H9 (cell line): Measurements from ENCODE around the gene ABCC4. TPM values are rescaled to one million over a fixed set of nuclear protein-coding genes. Genes with fewer than 3 reads are reported as not detected.

Experiments used
- DNase-seq: peaks from one replicate; pipeline ENCODE4 v3.0.0-alpha.2; 2017
- H2AFZ ChIP-seq: one replicate; pipeline ENCODE4 v1.6.1; 2013; ENCODE audit warnings: mild to moderate bottlenecking, low read length, control low read depth, moderate library complexity
- H2AK5ac ChIP-seq: 2 replicates; pipeline ENCODE4 v1.6.1; 2013; ENCODE audit warnings: low read length, control low read depth, mixed read lengths; ENCODE audit not compliant: insufficient read length
- H2BK120ac ChIP-seq: one replicate; pipeline ENCODE4 v1.6.1; 2013; ENCODE audit warnings: low read depth, mild to moderate bottlenecking, low read length, control low read depth, inconsistent platforms; ENCODE audit not compliant: poor library complexity, severe bottlenecking
- H2BK12ac ChIP-seq: 2 replicates; pipeline ENCODE4 v1.6.1; 2013; ENCODE audit warnings: low read length, control low read depth, mixed read lengths, low read depth; ENCODE audit not compliant: insufficient read length
- H2BK15ac ChIP-seq: 2 replicates; pipeline ENCODE4 v1.6.1; 2013; ENCODE audit warnings: low read depth, low read length, control low read depth
- H2BK20ac ChIP-seq: one replicate; pipeline ENCODE4 v1.6.1; 2013; ENCODE audit warnings: low read depth, mild to moderate bottlenecking, low read length, control low read depth, inconsistent platforms; ENCODE audit not compliant: poor library complexity, severe bottlenecking
- H2BK5ac ChIP-seq: 2 replicates; pipeline ENCODE4 v1.6.1; 2013; ENCODE audit warnings: low read length, control low read depth, mixed read lengths; ENCODE audit not compliant: insufficient read length
- H3K14ac ChIP-seq: 2 replicates; pipeline ENCODE4 v1.6.1; 2013; ENCODE audit warnings: low read length, control low read depth; ENCODE audit not compliant: insufficient read depth
- H3K18ac ChIP-seq: 2 replicates; pipeline ENCODE4 v1.6.1; 2013; ENCODE audit warnings: low read depth, mild to moderate bottlenecking, mixed read lengths, low read length, control low read depth; ENCODE audit not compliant: insufficient read length
- H3K23ac ChIP-seq: 2 replicates; pipeline ENCODE4 v1.6.1; 2013; ENCODE audit warnings: low read length, control low read depth, mixed read lengths, low read depth; ENCODE audit not compliant: insufficient read length
- H3K23me2 ChIP-seq: 2 replicates; pipeline ENCODE4 v1.6.1; 2013; ENCODE audit warnings: low read depth, mild to moderate bottlenecking, mixed read lengths, low read length, control low read depth; ENCODE audit not compliant: insufficient read length, poor library complexity, severe bottlenecking
- H3K27ac ChIP-seq: 2 replicates; pipeline ENCODE4 v1.5.1; 2013; ENCODE audit warnings: low read length, control low read depth, mixed read lengths, low read depth; ENCODE audit not compliant: insufficient read length
- H3K27me3 ChIP-seq: 2 replicates; pipeline ENCODE4 v1.6.1; 2013; ENCODE audit warnings: low read length, control low read depth, inconsistent platforms; ENCODE audit not compliant: insufficient read depth
- H3K4ac ChIP-seq: 2 replicates; pipeline ENCODE4 v1.6.1; 2013; ENCODE audit warnings: low read depth, mild to moderate bottlenecking, control low read depth, inconsistent platforms, low read length, moderate library complexity
- H3K4me1 ChIP-seq: 2 replicates; pipeline ENCODE4 v1.6.1; 2013; ENCODE audit warnings: low read length, control low read depth, inconsistent platforms; ENCODE audit not compliant: insufficient read depth
- H3K4me2 ChIP-seq: 2 replicates; pipeline ENCODE4 v1.6.1; 2013; ENCODE audit warnings: low read length, control low read depth, mixed read lengths; ENCODE audit not compliant: insufficient read length, insufficient read depth
- H3K56ac ChIP-seq: 2 replicates; pipeline ENCODE4 v1.6.1; 2013; ENCODE audit warnings: low read depth, mild to moderate bottlenecking, mixed read lengths, low read length, control low read depth; ENCODE audit not compliant: insufficient read length
- H3K79me1 ChIP-seq: 2 replicates; pipeline ENCODE4 v1.6.1; 2013; ENCODE audit warnings: low read depth, mild to moderate bottlenecking, moderate library complexity, low read length, control low read depth, inconsistent platforms; ENCODE audit not compliant: insufficient read depth, poor library complexity, severe bottlenecking
- H3K79me2 ChIP-seq: 2 replicates; pipeline ENCODE4 v1.6.1; 2013; ENCODE audit warnings: low read length, control low read depth, inconsistent platforms; ENCODE audit not compliant: insufficient read depth
- H3K9ac ChIP-seq: 2 replicates; pipeline ENCODE4 v1.6.1; 2013; ENCODE audit warnings: low read length, control low read depth, mixed read lengths; ENCODE audit not compliant: insufficient read length; ENCODE audit errors: extremely low read depth
- H3K9me3 ChIP-seq: one replicate; pipeline ENCODE4 v1.6.1; 2013; ENCODE audit warnings: low read depth, low read length, inconsistent platforms; ENCODE audit not compliant: control insufficient read depth
- H3T11ph ChIP-seq: one replicate; pipeline ENCODE4 v1.6.1; 2013; ENCODE audit warnings: mild to moderate bottlenecking, low read length, control low read depth, inconsistent platforms
- H4K20me1 ChIP-seq: one replicate; pipeline ENCODE4 v1.6.1; 2013; ENCODE audit not compliant: control insufficient read depth, insufficient read length, insufficient read depth
- H4K5ac ChIP-seq: 2 replicates; pipeline ENCODE4 v1.6.1; 2013; ENCODE audit warnings: low read depth, mild to moderate bottlenecking, mixed read lengths, low read length, control low read depth; ENCODE audit not compliant: insufficient read length
- H4K8ac ChIP-seq: replicated peaks from 2 replicates; pipeline ENCODE4 v1.6.1; 2013; ENCODE audit warnings: low read length, control low read depth, mixed read lengths, low read depth; ENCODE audit not compliant: insufficient read length
- H4K91ac ChIP-seq: 2 replicates; pipeline ENCODE4 v1.6.1; 2013; ENCODE audit warnings: low read depth, mild to moderate bottlenecking, moderate library complexity, mixed read lengths, low read length, control low read depth; ENCODE audit not compliant: insufficient read length
- H3K27ac Mint-ChIP-seq, 3 experiments: 2 replicates in 2 of 3; 3 replicates in 1 of 3; pipeline ENCODE4 v1.8.0; 2020 to 2021; ENCODE audit warnings: mixed read lengths in 3 of 3, mild to moderate bottlenecking in 1 of 3, moderate library complexity in 1 of 3
- H3K27me3 Mint-ChIP-seq: 2 replicates; pipeline ENCODE4 v1.8.0; 2021; ENCODE audit warnings: low read depth, mild to moderate bottlenecking, moderate library complexity, mixed read lengths
- H3K36me3 Mint-ChIP-seq, 3 experiments: 2 replicates in 2 of 3; 3 replicates in 1 of 3; pipeline ENCODE4 v1.8.0; 2020 to 2021; ENCODE audit warnings: low read depth in 3 of 3, mixed read lengths in 3 of 3; ENCODE audit not compliant: insufficient read depth in 1 of 3
- H3K4me1 Mint-ChIP-seq, 2 experiments: 2 replicates each; pipeline ENCODE4 v1.8.0; 2020; ENCODE audit warnings: mixed read lengths in 2 of 2
- H3K4me3 Mint-ChIP-seq, 2 experiments: 2 replicates in 1 of 2; 3 replicates in 1 of 2; pipeline ENCODE4 v1.8.0; 2020 to 2021; ENCODE audit warnings: mild to moderate bottlenecking in 2 of 2, mixed read lengths in 2 of 2, moderate library complexity in 1 of 2
- H3K9me3 Mint-ChIP-seq, 2 experiments: 2 replicates in 1 of 2; 3 replicates in 1 of 2; pipeline ENCODE4 v1.8.0; 2020; ENCODE audit warnings: mild to moderate bottlenecking in 2 of 2, mixed read lengths in 2 of 2, moderate library complexity in 1 of 2
- WGBS: extraction: QIAGEN DNeasy Blood & Tissue Kit; methylation state at CpG from one replicate; pipeline ENCODE4 v1.1.7; 2013; ENCODE audit warnings: missing lambda C conversion rate, low lambda C conversion rate, mixed read lengths; ENCODE audit not compliant: insufficient read length; ENCODE audit errors: extremely low coverage; 5-methylcytosine and 5-hydroxymethylcytosine counted together
- total RNA-seq: library from RNA; stranded (reverse); gene quantifications from 2 replicates; pipeline ENCODE4 v1.2.1, GENCODE V29; 2021
- TF ChIP-seq, protein P1 (sequence below): fragments of 200-600 bp; sonication (generic); conservative IDR thresholded peaks from 3 replicates; pipeline ENCODE4 v1.8.0; 2021; ENCODE audit warnings: antibody characterized with exemption, mild to moderate bottlenecking

The ABCC4 gene
- total RNA-seq, 1 experiment from 2014 or later, result 5.9 TPM

DNA sequence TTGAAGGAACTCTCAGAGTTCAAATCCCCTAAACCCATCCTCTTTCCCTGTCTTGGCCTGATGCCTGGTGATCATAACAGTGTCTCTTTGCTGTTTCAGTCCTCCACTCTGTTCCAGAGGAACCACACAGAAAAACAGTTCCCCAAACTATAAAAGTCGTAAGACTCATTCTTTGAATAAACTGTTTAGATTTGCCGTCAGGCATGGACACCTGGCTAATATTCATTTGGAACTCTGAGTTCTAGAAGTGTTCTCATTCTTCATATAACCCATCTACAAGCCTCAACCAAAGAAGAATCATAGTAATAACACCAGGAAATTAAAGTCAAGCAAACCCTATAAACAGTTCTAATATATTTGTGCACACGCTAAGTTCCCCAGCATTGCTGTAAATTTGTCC is 37.7 kb upstream of the ABCC4 start:
- Histone ChIP-seq H4K5ac (no peak overlapping the region), H4K20me1 (no peaks in the 10 kb centered on the region), H3K27ac (no peak overlapping the region), H3K27me3 (no peaks in the 10 kb centered on the region), H3K4me1 (no peaks in the 10 kb centered on the region), H3T11ph (no peak overlapping the region), H3K14ac (no peak overlapping the region), H3K56ac (no peak overlapping the region), H2BK12ac (no peak overlapping the region), H3K9me3 (no peaks in the 10 kb centered on the region), H2BK5ac (no peak overlapping the region), H3K4me2 (no peak overlapping the region), H3K23ac (no peak overlapping the region), H3K18ac (no peak overlapping the region), H4K8ac (no peak overlapping the region), H3K23me2 (no peaks in the 10 kb centered on the region), H2AFZ (no peak overlapping the region), H3K9ac (no peak overlapping the region), H3K79me2 (no peaks in the 10 kb centered on the region), H2BK120ac (no peak overlapping the region), H2AK5ac (no peak overlapping the region), H3K79me1 (no peaks in the 10 kb centered on the region), H2BK15ac (no peak overlapping the region), H3K4ac (no peak overlapping the region), H4K91ac (no peak overlapping the region), H2BK20ac (no peak overlapping the region)
- H3K36me3 Mint-ChIP-seq, result no peaks in the 10 kb centered on the region
- H3K4me1 Mint-ChIP-seq, result no peaks in the 10 kb centered on the region
- H3K27me3 Mint-ChIP-seq, result no peaks in the 10 kb centered on the region
- H3K9me3 Mint-ChIP-seq, result no peaks in the 10 kb centered on the region
- whole genome bisulfite sequencing, result no CpG with 5 or more reads among the region's 3 CpGs
- no peak overlapping the region for H3K4me3 Mint-ChIP-seq
- TF ChIP-seq, protein P1, sequence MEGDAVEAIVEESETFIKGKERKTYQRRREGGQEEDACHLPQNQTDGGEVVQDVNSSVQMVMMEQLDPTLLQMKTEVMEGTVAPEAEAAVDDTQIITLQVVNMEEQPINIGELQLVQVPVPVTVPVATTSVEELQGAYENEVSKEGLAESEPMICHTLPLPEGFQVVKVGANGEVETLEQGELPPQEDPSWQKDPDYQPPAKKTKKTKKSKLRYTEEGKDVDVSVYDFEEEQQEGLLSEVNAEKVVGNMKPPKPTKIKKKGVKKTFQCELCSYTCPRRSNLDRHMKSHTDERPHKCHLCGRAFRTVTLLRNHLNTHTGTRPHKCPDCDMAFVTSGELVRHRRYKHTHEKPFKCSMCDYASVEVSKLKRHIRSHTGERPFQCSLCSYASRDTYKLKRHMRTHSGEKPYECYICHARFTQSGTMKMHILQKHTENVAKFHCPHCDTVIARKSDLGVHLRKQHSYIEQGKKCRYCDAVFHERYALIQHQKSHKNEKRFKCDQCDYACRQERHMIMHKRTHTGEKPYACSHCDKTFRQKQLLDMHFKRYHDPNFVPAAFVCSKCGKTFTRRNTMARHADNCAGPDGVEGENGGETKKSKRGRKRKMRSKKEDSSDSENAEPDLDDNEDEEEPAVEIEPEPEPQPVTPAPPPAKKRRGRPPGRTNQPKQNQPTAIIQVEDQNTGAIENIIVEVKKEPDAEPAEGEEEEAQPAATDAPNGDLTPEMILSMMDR, result no peak
- DNase-seq, result no peak
- H3K27ac Mint-ChIP-seq, result no peak overlapping the region
